DMS 273 treated with DMSO at 0.1 percent for 48 hours (cell line): Measurements from ENCODE around the gene DYSF.

Experiments
- DNase-seq: peaks from one replicate; lab custom pipeline; 2025; lab: John Stamatoyannopoulos, UW

DYSF gene

GRCh38 chr2:71711133-71711855 is 257.9 kb downstream of the DYSF start:
- no peak for DNase-seq

DNA sequence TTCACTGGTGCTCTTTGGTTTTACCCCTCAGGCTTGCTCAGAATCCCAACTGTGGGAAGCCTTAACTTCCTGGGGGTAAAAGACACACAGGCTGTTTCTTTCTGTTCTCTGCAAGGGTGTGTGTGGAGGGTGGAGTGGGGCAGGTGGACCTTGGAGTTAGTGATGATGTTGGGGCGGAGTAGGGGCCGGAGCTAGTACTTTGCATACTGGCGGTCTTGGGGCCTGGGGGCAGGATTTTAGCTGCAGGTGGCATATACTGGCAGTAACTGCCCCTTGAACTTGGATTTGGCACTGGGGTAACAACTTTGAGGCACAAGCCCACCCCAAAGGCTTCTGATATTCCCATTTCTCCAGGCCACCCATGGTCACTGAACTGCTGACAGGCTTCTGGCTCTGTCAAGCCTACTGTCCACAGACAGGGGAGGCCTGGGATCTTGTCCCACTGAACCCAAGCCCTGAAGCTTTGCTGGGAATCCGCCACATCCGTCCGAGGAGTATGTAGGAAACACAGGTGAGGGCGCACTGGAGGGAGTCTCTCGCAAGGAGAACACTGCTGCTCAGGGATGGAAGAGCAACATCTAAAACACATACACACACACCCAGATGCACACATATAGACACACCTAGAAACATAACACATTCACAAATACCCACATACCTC is 258.9 kb downstream of the DYSF start:
- no peak for DNase-seq

- DNase-seq: no peak
Measured at GRCh38 chr2:71713581-71714580, 260.5 kb downstream of the DYSF start.

- no peak for DNase-seq
Measured at GRCh38 chr2:71714601-71715240, 261.4 kb downstream of the DYSF start.

GRCh38 chr2:71715241-71715750 is 261.9 kb downstream of the DYSF start:
- DNase-seq: no peak

DNA sequence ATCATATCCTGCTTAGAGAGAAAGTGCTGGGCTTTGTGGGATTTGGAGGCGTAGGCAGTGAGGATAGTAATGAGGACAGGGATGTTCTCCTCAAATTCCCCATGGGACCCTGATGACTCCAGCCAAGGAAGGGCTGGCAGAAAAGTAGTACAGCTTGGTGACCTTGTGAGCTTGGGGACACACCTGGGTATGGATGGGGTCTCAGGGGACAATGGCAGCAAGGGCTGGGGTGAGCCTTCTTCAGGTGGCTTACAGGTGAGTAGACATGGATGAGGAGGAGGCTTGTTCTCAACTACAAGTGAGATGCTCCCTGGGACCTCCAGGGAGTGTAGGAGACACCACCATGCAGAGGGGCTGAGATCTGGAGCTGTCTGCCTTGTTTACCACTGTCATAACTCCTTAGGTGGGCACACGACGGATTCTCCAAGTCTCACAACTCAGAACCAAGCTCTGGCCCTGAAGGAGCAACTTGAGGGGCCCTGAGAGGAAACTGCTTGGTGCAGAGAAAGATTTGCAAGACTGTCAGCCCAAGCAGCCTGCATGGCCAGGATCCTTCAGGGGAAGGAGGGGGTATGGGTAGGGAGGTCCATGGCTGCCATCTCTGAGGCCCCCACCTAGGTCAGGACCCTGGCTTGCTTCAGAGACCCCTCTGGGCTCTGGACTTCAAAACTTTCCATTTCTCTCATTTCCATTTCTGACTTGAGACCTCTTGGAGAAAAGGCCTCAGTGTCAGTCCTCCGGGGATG is 262.8 kb downstream of the DYSF start:
- no peak for DNase-seq

GRCh38 chr2:71716697-71717624 is 263.6 kb downstream of the DYSF start:
- no peak for DNase-seq

DNA sequence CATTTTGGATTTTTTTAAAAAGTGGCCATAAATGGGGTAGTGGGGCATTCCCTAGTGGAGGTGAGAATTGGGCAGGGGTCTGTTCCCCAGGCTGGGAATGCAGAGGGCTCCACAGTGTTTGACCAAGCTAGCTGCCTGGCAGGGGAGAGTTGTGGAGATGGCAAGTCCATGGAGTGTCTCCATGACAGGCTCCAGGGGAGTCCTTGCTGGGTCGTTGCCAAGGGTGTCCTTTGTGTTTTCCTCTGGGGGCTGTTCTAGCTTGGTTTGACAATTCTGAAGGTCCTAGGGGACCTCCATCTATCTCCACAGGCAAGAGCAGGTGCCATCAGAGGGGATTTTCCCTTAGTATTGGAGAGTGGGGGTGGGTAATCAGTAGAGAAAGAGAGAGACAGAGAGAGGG is 265.3 kb downstream of the DYSF start:
- no peak for DNase-seq

- DNase-seq: no peak
Measured at GRCh38 chr2:71719520-71720282, 266.3 kb downstream of the DYSF start.

GRCh38 chr2:71720283-71720560 is 266.9 kb downstream of the DYSF start:
- DNase-seq: no peak

DNA sequence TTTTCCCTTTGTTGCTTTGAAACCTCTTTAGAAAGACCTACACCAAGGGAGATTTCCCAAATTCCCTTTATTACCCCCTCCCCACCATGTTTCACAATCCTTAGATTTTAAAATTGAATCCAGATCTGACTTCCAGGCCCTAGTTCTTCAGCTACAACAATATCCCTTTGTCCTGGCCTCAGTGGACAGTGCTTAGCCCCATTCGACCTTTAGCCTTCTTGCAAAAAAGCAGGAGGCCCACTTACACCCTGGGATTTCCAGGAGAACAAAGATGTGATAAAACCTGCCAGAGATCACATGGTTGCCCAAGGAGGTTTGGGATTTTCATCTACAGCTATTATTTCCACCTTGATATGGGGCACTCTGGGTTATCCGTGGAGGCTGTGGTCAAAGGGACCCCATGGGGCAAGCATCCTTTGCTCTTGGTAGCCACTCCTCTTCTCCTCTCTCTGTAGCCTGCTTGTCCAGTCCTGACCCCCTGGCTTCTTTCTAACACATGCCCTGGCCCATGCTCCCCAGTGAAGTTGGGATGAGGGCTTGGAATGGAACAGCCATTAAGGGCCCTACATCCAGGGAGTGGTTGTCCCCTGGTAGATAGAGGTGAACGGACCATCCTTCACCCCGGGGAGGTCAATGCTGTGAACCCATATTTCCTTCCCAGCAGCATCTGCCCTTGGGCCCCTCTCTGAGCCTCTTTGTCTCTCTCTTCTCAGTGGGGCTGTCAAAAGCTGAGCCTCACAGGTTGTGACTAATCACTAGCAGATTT is 267.4 kb downstream of the DYSF start:
- no peak for DNase-seq

- no peak for DNase-seq
Measured at GRCh38 chr2:71721362-71721665, 268.0 kb downstream of the DYSF start.

DNA sequence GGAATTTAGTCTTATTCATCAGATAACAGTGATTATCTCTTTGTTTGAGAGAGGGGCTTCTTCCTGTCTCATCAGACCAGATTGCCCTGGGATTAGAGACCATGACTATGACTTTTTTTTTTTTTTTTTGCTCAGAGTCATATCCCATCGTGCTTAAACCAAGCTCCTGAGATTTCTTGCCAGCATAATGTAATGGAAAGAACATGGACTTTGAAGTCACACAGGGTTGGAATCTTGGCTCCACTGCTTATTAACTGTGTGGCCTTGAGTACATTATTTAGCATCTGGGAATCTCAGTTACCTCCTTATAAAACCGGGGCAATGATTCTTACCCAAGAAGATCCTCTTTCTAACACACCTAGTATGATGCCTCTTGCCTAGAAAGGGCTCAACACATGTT is 268.3 kb downstream of the DYSF start:
- DNase-seq: no peak

GRCh38 chr2:71722286-71722685 is 268.9 kb downstream of the DYSF start:
- DNase-seq: no peak

DNA sequence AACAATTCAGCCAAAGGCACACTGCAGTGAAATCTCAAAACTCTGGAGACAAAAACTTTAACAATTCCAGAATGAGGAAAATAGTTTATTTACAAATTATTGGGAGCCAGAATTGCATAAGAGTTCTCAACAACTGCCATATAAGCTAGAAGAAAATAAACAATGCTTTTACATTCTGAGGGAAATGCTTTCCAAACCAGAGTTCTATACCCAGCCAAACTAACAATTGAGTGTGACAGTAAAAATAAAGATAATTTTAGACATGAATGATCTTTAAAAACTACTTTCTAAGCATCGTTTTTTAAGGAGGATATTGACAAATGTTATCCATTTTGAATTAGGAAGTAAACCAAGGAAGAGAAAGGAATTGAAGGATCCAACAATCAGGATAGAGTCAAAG is 271.4 kb downstream of the DYSF start:
- DNase-seq: no peak

GRCh38 chr2:71725836-71726235 is 272.5 kb downstream of the DYSF start:
- DNase-seq: no peak

- no peak for DNase-seq
Measured at GRCh38 chr2:71727562-71727961, 274.2 kb downstream of the DYSF start.

GRCh38 chr2:71728036-71728435 is 274.7 kb downstream of the DYSF start:
- no peak for DNase-seq

- no peak for DNase-seq
Measured at GRCh38 chr2:71730785-71731383, 277.5 kb downstream of the DYSF start.
